Esophagus squamous epithelium (tissue), 5 donors: ENCODE data around the gene SAG. TPM values are rescaled to one million over a fixed set of nuclear protein-coding genes. Genes with fewer than 3 reads are reported as not detected.

Experiments
- DNase-seq: peaks from one replicate; lab custom pipeline; 2025; lab: John Stamatoyannopoulos, UW
- H3K27ac ChIP-seq, 4 donors: fragments of 200-600 bp; sonication (generic); one replicate each; pipeline ENCODE4 v1.5.1; 2016 to 2019; ENCODE audit warnings: mild to moderate bottlenecking in 1 of 4
- H3K27me3 ChIP-seq, 4 donors: fragments of 200-600 bp; sonication (generic); 1 replicate in 3 of 4; 2 replicates in 1 of 4; pipeline versions ENCODE4 v1.5.1 to v1.6.0; 2017 to 2021; ENCODE audit warnings: antibody characterized with exemption in 1 of 4
- H3K36me3 ChIP-seq, 3 donors: fragments of 200-600 bp; sonication (generic); one replicate each; pipeline ENCODE4 v1.5.1; 2016 to 2019
- H3K4me1 ChIP-seq, 3 donors: fragments of 200-600 bp; sonication (generic); one replicate each; pipeline ENCODE4 v1.5.1; 2017 to 2019
- H3K4me3 ChIP-seq, 4 donors: fragments of 200-600 bp; sonication (generic); 1 replicate in 3 of 4; 2 replicates in 1 of 4; pipeline ENCODE4 v1.5.1; 2016 to 2019; ENCODE audit warnings: mild to moderate bottlenecking in 2 of 4, moderate library complexity in 1 of 4
- H3K9me3 ChIP-seq, 3 donors: fragments of 200-600 bp; sonication (generic); one replicate each; pipeline ENCODE4 v1.5.1; 2016 to 2019
- POLR2A ChIP-seq, 4 donors: fragments of 450-650 bp; IDR thresholded peaks; one replicate each; pipeline ENCODE4 v1.6.1; 2017; ENCODE audit warnings: antibody characterized with exemption in 4 of 4, mild to moderate bottlenecking in 4 of 4, moderate library complexity in 3 of 4
- WGBS, 2 donors: methylation state at CpG; one replicate each; pipeline ENCODE4 v1.1.5; 2018; 5-methylcytosine and 5-hydroxymethylcytosine counted together
- intact Hi-C: fragments of 100-400 bp; cut with DNase I; formaldehyde crosslinking; loops from one replicate; pipeline ENCODE4 v1.15.0; 2022
- total RNA-seq, 4 donors: library from RNA; depleted of rRNA; stranded (reverse); fragments of >200 nt; gene quantifications; one replicate each; pipeline ENCODE4 v1.1.0, GENCODE V29; 2016
- TF ChIP-seq, protein P1 (sequence below), 6 experiments: fragments of 450-650 bp in 4 of 6; fragments of 200-600 bp in 2 of 6; sonication (generic) in 2 of 6; IDR thresholded peaks; one replicate each; pipeline ENCODE4 v1.5.1; 2016 to 2019; ENCODE audit warnings: antibody characterized with exemption in 6 of 6, mild to moderate bottlenecking in 4 of 6, moderate library complexity in 4 of 6
- donor health status: DM: yes; HTN: yes; CAD: no.

The SAG gene
- total RNA-seq, 4 donors from 2014 or later, result not detected

DNA sequence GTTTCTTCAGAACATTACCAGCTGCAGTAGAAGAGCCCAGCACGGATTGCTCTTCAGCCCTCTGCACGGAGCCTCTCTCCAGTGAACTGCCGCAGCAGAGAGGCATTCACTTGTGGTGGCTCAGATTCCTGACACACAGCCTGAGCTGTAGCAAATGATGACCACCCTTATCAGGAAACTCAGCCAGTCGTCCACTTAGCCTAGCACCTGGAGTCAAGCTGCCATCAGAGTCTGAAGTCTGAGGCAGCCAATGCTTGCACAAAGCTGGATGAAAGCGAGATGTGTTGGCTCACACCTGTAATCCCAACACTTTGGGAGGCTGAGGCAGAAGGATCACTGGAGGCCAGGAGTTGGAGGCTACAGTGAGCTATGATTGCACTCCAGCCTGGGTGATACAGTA, 11.7 kb upstream of the SAG start:
- WGBS, 2 donors, result 90 to 91% methylated on average over 4 of the region's 5 CpGs
- no peak for DNase-seq
- peaks cover 12 to 55% (median 18%) of the 10 kb centered on the region in 3 donors for H3K36me3 ChIP-seq
- TF ChIP-seq, protein P1, sequence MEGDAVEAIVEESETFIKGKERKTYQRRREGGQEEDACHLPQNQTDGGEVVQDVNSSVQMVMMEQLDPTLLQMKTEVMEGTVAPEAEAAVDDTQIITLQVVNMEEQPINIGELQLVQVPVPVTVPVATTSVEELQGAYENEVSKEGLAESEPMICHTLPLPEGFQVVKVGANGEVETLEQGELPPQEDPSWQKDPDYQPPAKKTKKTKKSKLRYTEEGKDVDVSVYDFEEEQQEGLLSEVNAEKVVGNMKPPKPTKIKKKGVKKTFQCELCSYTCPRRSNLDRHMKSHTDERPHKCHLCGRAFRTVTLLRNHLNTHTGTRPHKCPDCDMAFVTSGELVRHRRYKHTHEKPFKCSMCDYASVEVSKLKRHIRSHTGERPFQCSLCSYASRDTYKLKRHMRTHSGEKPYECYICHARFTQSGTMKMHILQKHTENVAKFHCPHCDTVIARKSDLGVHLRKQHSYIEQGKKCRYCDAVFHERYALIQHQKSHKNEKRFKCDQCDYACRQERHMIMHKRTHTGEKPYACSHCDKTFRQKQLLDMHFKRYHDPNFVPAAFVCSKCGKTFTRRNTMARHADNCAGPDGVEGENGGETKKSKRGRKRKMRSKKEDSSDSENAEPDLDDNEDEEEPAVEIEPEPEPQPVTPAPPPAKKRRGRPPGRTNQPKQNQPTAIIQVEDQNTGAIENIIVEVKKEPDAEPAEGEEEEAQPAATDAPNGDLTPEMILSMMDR (IDR thresholded peaks at IDR 0.05), result no peak
- TF ChIP-seq POLR2A (IDR thresholded peaks at IDR 0.05), result no peak
- no peaks in the 10 kb centered on the region for H3K27me3 ChIP-seq
- H3K4me3 ChIP-seq, result no peak overlapping the region
- no peak overlapping the region for H3K27ac ChIP-seq
- H3K4me1 ChIP-seq, result no peaks in the 10 kb centered on the region
- intact Hi-C loops, result loop anchor here (10.0 kb wide), 1 partner anchor 149 kb away; no protein-coding TSS in a partner anchor
- H3K9me3 ChIP-seq, result no peaks in the 10 kb centered on the region

DNA sequence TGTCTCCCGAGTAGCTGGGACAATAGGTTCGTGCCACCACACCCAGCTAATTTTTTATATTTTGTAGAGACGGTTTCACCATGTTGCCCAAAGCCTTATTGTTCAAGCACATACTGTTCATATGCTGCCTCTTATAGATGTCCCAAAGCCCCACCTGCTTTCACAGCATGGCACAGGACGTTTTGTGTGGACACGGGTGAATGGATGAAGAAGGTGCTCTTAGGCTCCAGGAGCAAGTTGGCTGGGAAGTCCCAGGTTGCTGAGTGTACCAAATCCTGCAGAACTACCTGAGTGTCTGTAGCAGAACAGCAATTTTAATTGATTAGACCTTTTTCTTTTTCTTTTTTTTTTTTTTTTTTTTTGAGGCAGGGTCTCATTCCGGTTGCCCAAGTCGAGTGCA, 10.5 kb upstream of the SAG start:
- intact Hi-C loops, result loop anchor here (10.0 kb wide), 1 partner anchor 148 kb away; no protein-coding TSS in a partner anchor

DNA sequence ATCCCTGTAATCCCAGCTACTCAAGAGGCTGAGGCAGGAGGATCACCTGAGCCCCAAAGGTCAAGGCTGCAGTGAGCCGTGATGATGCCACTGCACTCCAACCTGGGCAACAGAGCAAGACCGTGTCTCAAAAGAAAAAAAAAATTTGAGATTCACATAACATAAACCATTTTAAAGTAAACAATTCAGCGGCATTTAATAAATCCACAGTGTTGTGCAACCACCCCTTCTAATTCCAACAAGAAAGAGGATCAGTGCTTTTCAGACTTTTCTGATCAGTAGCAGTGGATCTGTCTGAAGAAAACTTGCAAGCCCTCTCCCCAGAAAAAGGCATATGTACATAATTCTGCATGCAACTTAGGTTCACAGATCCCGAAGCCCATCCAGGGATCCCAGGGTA, 7.2 kb upstream of the SAG start:
- DNase-seq, result no peak

More for the DNA sequence above, 10.5 kb upstream of the SAG start:
- H3K9me3 ChIP-seq, result no peaks in the 10 kb centered on the region
- WGBS, 2 donors, result 73 to 74% methylated on average over 7 of the region's 7 CpGs
- H3K36me3 ChIP-seq, result peaks cover 6 to 43% (median 7%) of the 10 kb centered on the region in 3 donors
- H3K27me3 ChIP-seq, result no peaks in the 10 kb centered on the region
- no peak overlapping the region for H3K27ac ChIP-seq
- H3K4me3 ChIP-seq, result no peak overlapping the region
- DNase-seq, result no peak
- H3K4me1 ChIP-seq, result no peaks in the 10 kb centered on the region
- TF ChIP-seq, protein P1 (IDR thresholded peaks at IDR 0.05), result no peak
- TF ChIP-seq POLR2A (IDR thresholded peaks at IDR 0.05), result no peak

DNA sequence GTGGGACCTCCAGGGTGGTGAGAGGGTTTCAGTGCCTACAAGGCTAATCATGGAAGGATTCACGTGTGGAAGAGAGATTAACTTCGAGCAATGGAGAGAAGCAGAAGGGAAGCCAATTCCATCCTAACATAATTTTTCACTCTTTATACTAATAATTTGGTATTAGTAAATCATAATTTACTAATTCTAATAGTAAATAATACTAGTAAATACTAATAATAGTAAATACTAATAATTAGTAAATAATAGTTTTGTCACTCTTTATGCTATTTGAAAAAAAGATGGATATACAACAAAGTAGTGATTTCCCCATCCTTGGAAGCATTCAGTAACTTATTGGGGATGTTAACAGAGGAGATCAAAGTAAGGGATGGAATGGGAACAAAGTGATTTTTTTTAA, 6.4 kb upstream of the SAG start:
- no peaks in the 10 kb centered on the region for H3K4me1 ChIP-seq
- no peaks in the 10 kb centered on the region for H3K9me3 ChIP-seq
- intact Hi-C loops, result no loop called here
- H3K27me3 ChIP-seq, result no peaks in the 10 kb centered on the region
- TF ChIP-seq, protein P1 (IDR thresholded peaks at IDR 0.05), result no peak
- no peak for TF ChIP-seq POLR2A (IDR thresholded peaks at IDR 0.05)
- H3K27ac ChIP-seq, result no peak overlapping the region
- H3K36me3 ChIP-seq, result peaks cover 0 to 2% (median 0%) of the 10 kb centered on the region in 3 donors
- no peak for DNase-seq
- H3K4me3 ChIP-seq, result no peak overlapping the region
- 87 to 89% methylated on average over 2 of the region's 2 CpGs for WGBS, 2 donors

More for the DNA sequence above, 7.2 kb upstream of the SAG start:
- intact Hi-C loops, result no loop called here
- Histone ChIP-seq H3K36me3 (peaks cover 0 to 10% (median 0%) of the 10 kb centered on the region in 3 donors), H3K9me3 (no peaks in the 10 kb centered on the region), H3K27ac (no peak overlapping the region), H3K4me1 (no peaks in the 10 kb centered on the region), H3K27me3 (no peaks in the 10 kb centered on the region), H3K4me3 (no peak overlapping the region)
- no peak for TF ChIP-seq POLR2A (IDR thresholded peaks at IDR 0.05)
- TF ChIP-seq, protein P1 (IDR thresholded peaks at IDR 0.05), result no peak
- 60 to 65% methylated on average over 4 of the region's 4 CpGs for WGBS, 2 donors

DNA sequence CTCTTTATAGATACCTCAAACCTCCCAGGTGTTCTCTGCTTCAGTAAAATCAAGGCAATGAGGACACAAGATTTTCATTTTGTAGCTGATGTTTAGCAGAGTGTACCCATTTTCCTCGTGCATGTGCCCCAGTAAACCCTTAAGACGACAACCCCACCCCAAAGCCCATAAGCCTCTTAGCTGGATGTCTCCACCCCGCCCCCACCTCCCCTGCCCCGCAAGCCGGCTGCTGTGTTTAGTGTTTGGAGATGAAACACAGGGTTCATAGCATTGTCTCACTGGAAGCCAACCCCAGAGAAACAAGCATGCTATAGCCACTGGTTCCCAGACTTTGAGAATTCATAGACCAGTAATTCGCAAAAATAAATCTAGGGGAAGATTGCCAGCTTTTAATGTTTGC, 5.8 kb upstream of the SAG start:
- Histone ChIP-seq H3K27ac (no peak overlapping the region), H3K4me1 (no peaks in the 10 kb centered on the region), H3K4me3 (no peak overlapping the region), H3K9me3 (no peaks in the 10 kb centered on the region), H3K36me3 (no peaks in the 10 kb centered on the region), H3K27me3 (no peaks in the 10 kb centered on the region)
- TF ChIP-seq, protein P1 (IDR thresholded peaks at IDR 0.05), result no peak
- no peak for TF ChIP-seq POLR2A (IDR thresholded peaks at IDR 0.05)
- intact Hi-C loops, result no loop called here
- 43 to 53% methylated on average over 3 to 4 of the region's 6 CpGs for WGBS, 2 donors
- DNase-seq, result no peak
